IPS DF 6.9 (cell line): Measurements from ENCODE around the gene REEP6.

ENCODE experiments used
- DNase-seq: peaks from one replicate; pipeline ENCODE4 v3.0.0-alpha.2; 2013; ENCODE audit warnings: low read depth, low spot score
- H3K27ac ChIP-seq: one replicate; pipeline ENCODE4 v1.5.1; 2013; ENCODE audit warnings: low read length, control low read depth
- H3K27me3 ChIP-seq: 2 replicates; pipeline ENCODE4 v1.6.1; 2013; ENCODE audit warnings: mild to moderate bottlenecking, low read length; ENCODE audit not compliant: control insufficient read depth, insufficient read depth
- H3K36me3 ChIP-seq: 2 replicates; pipeline ENCODE4 v1.6.1; 2013; ENCODE audit warnings: low read length; ENCODE audit not compliant: control insufficient read depth, insufficient read depth
- H3K4me1 ChIP-seq: 2 replicates; pipeline ENCODE4 v1.6.1; 2013; ENCODE audit warnings: low read length; ENCODE audit not compliant: control insufficient read depth, insufficient read depth
- H3K4me3 ChIP-seq: 2 replicates; pipeline ENCODE4 v1.5.1; 2013; ENCODE audit warnings: mild to moderate bottlenecking, low read length
- H3K9me3 ChIP-seq: 2 replicates; pipeline ENCODE4 v1.6.1; 2013; ENCODE audit warnings: low read length, inconsistent platforms; ENCODE audit not compliant: control insufficient read depth, insufficient read depth
- WGBS: extraction: QIAGEN DNeasy Blood & Tissue Kit; methylation state at CpG from one replicate; pipeline ENCODE4 v1.1.7; 2013; ENCODE audit warnings: mixed read lengths, missing lambda C conversion rate; ENCODE audit not compliant: insufficient read length, insufficient coverage; 5-methylcytosine and 5-hydroxymethylcytosine counted together

The REEP6 gene

GRCh38 chr19:1520203-1520780 lies 29.3 kb downstream of the REEP6 start:
- no peak for DNase-seq
- Histone ChIP-seq H3K4me1 (no peaks in the 10 kb centered on the region), H3K27ac (no peak overlapping the region), H3K27me3 (peaks cover 14% of the 10 kb centered on the region; the same call in 1 of the 2 replicates), H3K4me3 (no peak overlapping the region), H3K36me3 (no peaks in the 10 kb centered on the region), H3K9me3 (no peaks in the 10 kb centered on the region)
- WGBS, result no CpG with 5 or more reads among the region's 17 CpGs

GRCh38 chr19:1521636-1522035 lies 30.7 kb downstream of the REEP6 start:
- H3K4me3 ChIP-seq, result no peak overlapping the region
- WGBS, result no CpG with 5 or more reads among the region's 14 CpGs
- H3K27ac ChIP-seq, result no peak overlapping the region
- H3K9me3 ChIP-seq, result no peaks in the 10 kb centered on the region
- no peaks in the 10 kb centered on the region for H3K4me1 ChIP-seq
- H3K27me3 ChIP-seq, result peaks cover 14% of the 10 kb centered on the region; the same call in 1 of the 2 replicates
- no peak for DNase-seq
- no peaks in the 10 kb centered on the region for H3K36me3 ChIP-seq

GRCh38 chr19:1522061-1522460 lies 31.1 kb downstream of the REEP6 start:
- Histone ChIP-seq H3K36me3 (no peaks in the 10 kb centered on the region), H3K9me3 (no peaks in the 10 kb centered on the region), H3K4me3 (no peak overlapping the region), H3K27me3 (peaks cover 14% of the 10 kb centered on the region; the same call in 1 of the 2 replicates), H3K27ac (no peak overlapping the region), H3K4me1 (no peaks in the 10 kb centered on the region)
- WGBS, result no CpG with 5 or more reads among the region's 10 CpGs
- no peak for DNase-seq

- Histone ChIP-seq H3K27me3 (peaks cover 14% of the 10 kb centered on the region; the same call in 1 of the 2 replicates), H3K4me3 (no peak overlapping the region), H3K36me3 (no peaks in the 10 kb centered on the region), H3K27ac (no peak overlapping the region), H3K4me1 (no peaks in the 10 kb centered on the region), H3K9me3 (no peaks in the 10 kb centered on the region)
- whole genome bisulfite sequencing, result no CpG with 5 or more reads among the region's 18 CpGs
- DNase-seq, result no peak
Observed at GRCh38 chr19:1522838-1523237, 31.9 kb downstream of the REEP6 start.

GRCh38 chr19:1523412-1524286 lies 32.7 kb downstream of the REEP6 start, which contains the start of gene PLK5:
TSS of gene PLK5 (plus strand) at chr19:1524077. CDS start at chr19:1526997, 2,920 bp downstream.
- Histone ChIP-seq H3K36me3 (no peaks in the 10 kb centered on the region), H3K9me3 (no peaks in the 10 kb centered on the region), H3K4me1 (no peaks in the 10 kb centered on the region), H3K27ac (no peak within 1 kb of the TSS), H3K27me3 (peaks cover 14% of the 10 kb centered on the region; the same call in 1 of the 2 replicates), H3K4me3 (peak within 1 kb of the TSS; percentile 26)
- DNase-seq, result no peak
- WGBS, result no CpG with 5 or more reads among the region's 92 CpGs

- Histone ChIP-seq H3K4me1 (no peaks in the 10 kb centered on the region), H3K9me3 (no peaks in the 10 kb centered on the region), H3K36me3 (no peaks in the 10 kb centered on the region), H3K27ac (no peak overlapping the region), H3K27me3 (peaks cover 14% of the 10 kb centered on the region; the same call in 1 of the 2 replicates), H3K4me3 (peak overlapping the region; percentile 26; the same call in 1 of the 2 replicates)
- WGBS, result no CpG with 5 or more reads among the region's 49 CpGs
- DNase-seq, result no peak
Observed at GRCh38 chr19:1524287-1524971, 33.4 kb downstream of the REEP6 start.

- no CpG with 5 or more reads among the region's 17 CpGs for WGBS
- Histone ChIP-seq H3K36me3 (no peaks in the 10 kb centered on the region), H3K27me3 (peaks cover 14% of the 10 kb centered on the region; the same call in 1 of the 2 replicates), H3K9me3 (no peaks in the 10 kb centered on the region), H3K4me3 (no peak overlapping the region), H3K4me1 (no peaks in the 10 kb centered on the region), H3K27ac (no peak overlapping the region)
- DNase-seq, result no peak
Observed at GRCh38 chr19:1524972-1525325, 34.0 kb downstream of the REEP6 start.

GRCh38 chr19:1525343-1525742 lies 34.4 kb downstream of the REEP6 start:
- DNase-seq, result no peak
- no peaks in the 10 kb centered on the region for H3K36me3 ChIP-seq
- no peaks in the 10 kb centered on the region for H3K9me3 ChIP-seq
- H3K4me3 ChIP-seq, result no peak overlapping the region; the same call in 1 of the 2 replicates
- no peaks in the 10 kb centered on the region for H3K4me1 ChIP-seq
- WGBS, result no CpG with 5 or more reads among the region's 31 CpGs
- peaks cover 14% of the 10 kb centered on the region; the same call in 1 of the 2 replicates for H3K27me3 ChIP-seq
- no peak overlapping the region for H3K27ac ChIP-seq

GRCh38 chr19:1526066-1526778 lies 35.2 kb downstream of the REEP6 start:
- Histone ChIP-seq H3K36me3 (no peaks in the 10 kb centered on the region), H3K4me1 (no peaks in the 10 kb centered on the region), H3K27ac (no peak overlapping the region), H3K9me3 (no peaks in the 10 kb centered on the region), H3K4me3 (no peak overlapping the region), H3K27me3 (peaks cover 14% of the 10 kb centered on the region; the same call in 1 of the 2 replicates)
- WGBS, result no CpG with 5 or more reads among the region's 33 CpGs
- DNase-seq, result no peak
